Activated CD8-positive, alpha-beta T cell treated with anti-CD3 and anti-CD28 coated beads, Interleukin-2, amount 10 ng/mL, durations not matched to agents 7 days and 5 days (primary cell): ENCODE results near the gene PYY. TPM values are rescaled to one million over a fixed set of nuclear protein-coding genes. Genes with fewer than 3 reads are reported as not detected.
A peak's percentile ranks its signal among the peaks of the same experiment; 100 is the strongest.
"Not testable (repeated sequence)": the region's sequence is repeated elsewhere in the genome, so short reads cannot be mapped to it uniquely, and the experiment has no call there.

Experiments used
- ATAC-seq: fragments of 150-1000 bp; cut with Tn5 transposase; one replicate; pipeline ENCODE4 v1.10.0; 2021; ENCODE audit warnings: moderate library complexity
- CTCF ChIA-PET: fragments of 350-600 bp; sonication (Branson Sonifier 250); formaldehyde crosslinking; loops from one replicate; lab custom pipeline; 2021; ENCODE audit warnings: antibody characterized with exemption; lab: Charles Lee
- POLR2A ChIA-PET: fragments of 350-600 bp; sonication (Branson Sonifier 250); formaldehyde crosslinking; loops from one replicate; lab custom pipeline; 2021; ENCODE audit warnings: antibody characterized with exemption; lab: Charles Lee
- DNase-seq: peaks from one replicate; pipeline ENCODE4 v3.0.0-alpha.2; 2020
- H3K27ac Mint-ChIP-seq: one replicate; pipeline ENCODE4 v1.8.0; 2021; ENCODE audit warnings: mild to moderate bottlenecking, mixed read lengths
- H3K27me3 Mint-ChIP-seq: one replicate; pipeline ENCODE4 v1.8.0; 2021; ENCODE audit warnings: low read depth, mixed read lengths
- H3K36me3 Mint-ChIP-seq: one replicate; pipeline ENCODE4 v1.8.0; 2021; ENCODE audit warnings: low read depth, mixed read lengths
- H3K4me1 Mint-ChIP-seq: one replicate; pipeline ENCODE4 v1.8.0; 2021; ENCODE audit warnings: low read depth, mixed read lengths
- H3K4me3 Mint-ChIP-seq: one replicate; pipeline ENCODE4 v1.8.0; 2021; ENCODE audit warnings: mild to moderate bottlenecking, mixed read lengths
- H3K9me3 Mint-ChIP-seq: one replicate; pipeline ENCODE4 v1.8.0; 2022; ENCODE audit warnings: mixed read lengths; ENCODE audit not compliant: insufficient read depth
- total RNA-seq, 2 experiments: library from RNA; stranded (reverse); gene quantifications; one replicate each; pipeline ENCODE4 v1.2.3, GENCODE V29; 2021

The PYY gene
- total RNA-seq, 2 experiments from 2014 or later, result not detected

DNA sequence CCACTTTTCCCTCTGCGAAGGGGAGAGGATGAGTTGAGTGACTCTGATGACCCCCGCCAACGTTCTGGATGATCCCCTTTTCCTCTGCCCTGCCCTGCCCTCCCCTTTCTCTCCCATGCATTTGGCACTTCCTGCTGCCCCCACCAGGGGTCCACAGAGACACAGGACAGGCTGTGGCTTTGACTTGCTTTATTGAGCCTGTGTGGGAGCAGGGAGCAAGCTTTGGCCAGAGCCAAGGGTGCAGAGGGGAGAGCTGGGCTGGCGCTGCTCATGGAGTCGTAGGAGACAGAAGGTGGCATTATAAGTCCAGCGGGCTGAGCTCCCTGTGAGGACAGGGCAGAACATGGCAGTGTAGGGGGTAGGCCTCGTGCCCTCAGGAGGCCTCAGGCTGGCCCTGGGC, 13.1 kb downstream of the PYY start:
- ChIA-PET CTCF (interaction anchor here (1.1 to 1.2 kb wide), 2 partner anchors 15 to 30 kb away, joined by 7 read pairs; no protein-coding TSS in a partner anchor), POLR2A (no interaction called here)
- no peaks in the 10 kb centered on the region for H3K36me3 Mint-ChIP-seq
- peaks cover 19% of the 10 kb centered on the region for H3K27me3 Mint-ChIP-seq
- DNase-seq (peak; percentile 37), ATAC-seq (no peak)
- H3K27ac Mint-ChIP-seq, result no peak overlapping the region
- no peak overlapping the region for H3K4me3 Mint-ChIP-seq
- peaks cover 11% of the 10 kb centered on the region for H3K4me1 Mint-ChIP-seq
- H3K9me3 Mint-ChIP-seq, result no peaks in the 10 kb centered on the region

DNA sequence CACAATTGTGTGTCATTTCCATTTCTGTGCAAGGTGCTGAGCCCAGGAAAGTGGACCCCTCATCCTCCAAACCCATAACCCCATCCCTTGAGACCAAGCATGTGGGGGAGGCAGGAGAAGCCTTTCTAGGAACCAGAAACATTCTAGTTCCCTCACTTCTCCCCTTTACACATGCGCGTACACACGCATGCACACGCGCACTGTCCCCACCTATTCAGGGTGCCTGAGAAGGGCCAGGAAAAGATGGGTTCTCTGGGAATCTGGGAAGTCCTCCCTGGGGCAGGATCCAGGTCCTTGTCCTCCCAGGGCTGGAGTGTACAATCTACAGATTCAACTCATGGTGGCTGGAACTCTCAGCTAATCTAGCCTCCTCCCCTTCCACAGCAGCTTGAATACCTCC, 13.9 kb downstream of the PYY start:
- POLR2A ChIA-PET, result no interaction called here
- Mint-ChIP-seq H3K27ac (no peak overlapping the region), H3K4me1 (peaks cover 11% of the 10 kb centered on the region)

GRCh38 chr17:43939452-43939851, 14.3 kb downstream of the PYY start:
- ATAC-seq, H3K27ac Mint-ChIP-seq, DNase-seq, H3K36me3 Mint-ChIP-seq, H3K9me3 Mint-ChIP-seq, H3K4me3 Mint-ChIP-seq, POLR2A ChIA-PET: not testable (repeated sequence)
- CTCF ChIA-PET, result interaction anchor here (0.8 to 1.2 kb wide), 3 partner anchors 14 to 31 kb away, joined by 3 to 7 read pairs (median 7); no protein-coding TSS in a partner anchor
- H3K4me1 Mint-ChIP-seq, result peaks cover 11% of the 10 kb centered on the region
- peaks cover 17% of the 10 kb centered on the region for H3K27me3 Mint-ChIP-seq

More for the DNA sequence above, 13.9 kb downstream of the PYY start:
- ATAC-seq (no peak), DNase-seq (no peak)
- H3K4me3 Mint-ChIP-seq, result no peak overlapping the region
- CTCF ChIA-PET, result interaction anchor here (0.8 to 1.2 kb wide), 3 partner anchors 14 to 31 kb away, joined by 3 to 7 read pairs (median 7); no protein-coding TSS in a partner anchor
- H3K9me3 Mint-ChIP-seq, result no peaks in the 10 kb centered on the region
- H3K36me3 Mint-ChIP-seq, result no peaks in the 10 kb centered on the region
- peaks cover 17% of the 10 kb centered on the region for H3K27me3 Mint-ChIP-seq

GRCh38 chr17:43938838-43939182, 14.9 kb downstream of the PYY start:
- Mint-ChIP-seq H3K27me3 (peaks cover 17% of the 10 kb centered on the region), H3K36me3 (no peaks in the 10 kb centered on the region), H3K4me3 (no peak overlapping the region), H3K4me1 (peaks cover 8% of the 10 kb centered on the region), H3K27ac (no peak overlapping the region), H3K9me3 (no peaks in the 10 kb centered on the region)
- no peak for ATAC-seq
- POLR2A ChIA-PET, result no interaction called here
- CTCF ChIA-PET, result interaction anchor here (1.0 to 1.1 kb wide), 2 partner anchors 13 to 29 kb away, joined by 4 to 5 read pairs; no protein-coding TSS in a partner anchor
- no peak for DNase-seq

DNA sequence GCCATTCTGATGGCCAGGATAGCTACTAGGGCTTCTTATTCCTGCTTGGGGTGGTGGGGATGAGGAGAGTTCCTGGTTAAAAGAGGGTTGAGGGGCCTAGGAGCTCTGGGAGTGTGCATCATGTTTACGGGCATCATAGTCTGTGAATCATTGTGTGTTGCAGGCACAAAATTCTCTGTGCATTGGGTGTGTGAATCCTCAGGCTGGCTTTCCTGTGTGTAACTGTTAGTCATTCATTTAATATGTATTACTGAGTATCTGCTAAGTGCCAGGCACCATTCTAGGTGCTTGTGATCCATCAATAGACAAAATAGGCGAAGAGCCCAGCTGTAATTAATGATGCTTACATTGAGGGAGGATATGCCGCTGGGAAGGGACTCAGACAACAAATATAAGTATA, 17.3 kb downstream of the PYY start:
- Mint-ChIP-seq H3K9me3 (no peaks in the 10 kb centered on the region), H3K27ac (no peak overlapping the region), H3K4me1 (peaks cover 8% of the 10 kb centered on the region), H3K4me3 (no peak overlapping the region), H3K27me3 (peaks cover 17% of the 10 kb centered on the region), H3K36me3 (no peaks in the 10 kb centered on the region)
- ATAC-seq (no peak), DNase-seq (no peak)
- CTCF ChIA-PET, result no interaction called here
- POLR2A ChIA-PET, result no interaction called here

DNA sequence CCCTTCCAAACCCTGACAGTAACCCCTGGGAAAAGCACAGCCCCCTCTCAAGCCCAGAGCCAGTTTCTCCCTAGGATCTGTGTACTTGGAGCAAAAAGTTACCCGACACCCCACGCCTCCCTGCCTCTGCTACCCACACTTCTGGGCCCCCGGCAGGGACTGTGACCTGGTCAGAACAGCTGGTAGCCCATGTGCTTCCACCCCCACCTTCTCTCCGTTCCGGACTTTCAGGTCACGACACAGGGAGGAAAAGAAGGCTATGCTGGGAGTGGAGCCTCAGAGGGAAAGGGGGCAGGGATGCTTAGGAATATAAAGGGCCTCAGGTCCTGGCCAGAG, 17.8 kb downstream of the PYY start:
- Mint-ChIP-seq H3K4me3 (no peak overlapping the region), H3K27me3 (peaks cover 17% of the 10 kb centered on the region), H3K4me1 (peaks cover 8% of the 10 kb centered on the region), H3K36me3 (no peaks in the 10 kb centered on the region), H3K9me3 (no peaks in the 10 kb centered on the region), H3K27ac (no peak overlapping the region)
- ATAC-seq, result no peak
- CTCF ChIA-PET, result interaction anchor here (1.1 kb wide), 1 partner anchor 11 kb away, joined by 3 read pairs; no protein-coding TSS in a partner anchor
- POLR2A ChIA-PET, result no interaction called here
- no peak for DNase-seq

- Mint-ChIP-seq H3K27me3 (peaks cover 17% of the 10 kb centered on the region), H3K9me3 (no peaks in the 10 kb centered on the region), H3K27ac (no peak overlapping the region), H3K36me3 (no peaks in the 10 kb centered on the region), H3K4me1 (peaks cover 8% of the 10 kb centered on the region), H3K4me3 (no peak overlapping the region)
- ATAC-seq, result no peak
- ChIA-PET CTCF (interaction anchor here (1.1 to 2.2 kb wide), 2 partner anchors 8 to 11 kb away, joined by 3 to 9 read pairs; no protein-coding TSS in a partner anchor), POLR2A (no interaction called here)
- no peak for DNase-seq
These were observed 18.4 kb downstream of the PYY start for GRCh38 chr17:43935204-43935925.

DNA sequence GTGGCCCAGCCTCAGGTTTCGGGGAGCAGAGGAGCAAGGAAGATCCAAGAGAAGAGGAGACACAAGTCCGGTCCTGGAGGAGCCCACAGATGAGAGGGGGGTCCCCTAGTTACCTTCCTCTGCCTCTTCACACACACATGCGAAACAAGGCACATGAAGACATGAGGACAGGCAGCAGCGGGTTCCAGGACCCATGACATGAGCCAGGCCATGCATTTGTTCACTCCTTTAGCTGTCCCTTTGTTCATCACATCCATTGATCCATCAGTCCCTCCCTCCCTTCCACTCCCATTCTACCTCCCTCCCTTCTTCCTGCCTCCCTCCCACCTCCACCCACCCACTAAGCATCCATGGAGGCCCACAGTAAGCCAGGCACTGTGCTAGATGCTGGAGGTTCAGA, 20.8 kb downstream of the PYY start:
- DNase-seq, result no peak
- no peak overlapping the region for H3K27ac Mint-ChIP-seq
- H3K4me3 Mint-ChIP-seq, result no peak overlapping the region
- H3K4me1 Mint-ChIP-seq, result peaks cover 12% of the 10 kb centered on the region
- ChIA-PET CTCF (no interaction called here), POLR2A (no interaction called here)
- no peaks in the 10 kb centered on the region for H3K36me3 Mint-ChIP-seq
- ATAC-seq, result no peak
- H3K9me3 Mint-ChIP-seq, result no peaks in the 10 kb centered on the region
- peaks cover 4% of the 10 kb centered on the region for H3K27me3 Mint-ChIP-seq

- Mint-ChIP-seq H3K9me3 (no peaks in the 10 kb centered on the region), H3K4me3 (no peak overlapping the region), H3K36me3 (no peaks in the 10 kb centered on the region), H3K27ac (no peak overlapping the region), H3K27me3 (peaks cover 2% of the 10 kb centered on the region), H3K4me1 (peaks cover 15% of the 10 kb centered on the region)
- no peak for ATAC-seq
- CTCF ChIA-PET, result interaction anchor here (2.7 kb wide), 1 partner anchor 22 kb away, joined by 10 read pairs; no protein-coding TSS in a partner anchor
- DNase-seq, result no peak
- POLR2A ChIA-PET, result no interaction called here
These were observed 21.4 kb downstream of the PYY start for GRCh38 chr17:43932357-43932756.

- Mint-ChIP-seq H3K36me3 (no peaks in the 10 kb centered on the region), H3K27ac (no peak overlapping the region), H3K27me3 (peaks cover 5% of the 10 kb centered on the region), H3K4me3 (no peak overlapping the region), H3K4me1 (peaks cover 22% of the 10 kb centered on the region), H3K9me3 (no peaks in the 10 kb centered on the region)
- POLR2A ChIA-PET, result no interaction called here
- ATAC-seq (no peak), DNase-seq (no peak)
- CTCF ChIA-PET, result interaction anchor here (1.1 to 2.7 kb wide), 2 partner anchors 13 to 21 kb away, joined by 6 to 10 read pairs; no protein-coding TSS in a partner anchor
These were observed 22.6 kb downstream of the PYY start for GRCh38 chr17:43931062-43931571.

DNA sequence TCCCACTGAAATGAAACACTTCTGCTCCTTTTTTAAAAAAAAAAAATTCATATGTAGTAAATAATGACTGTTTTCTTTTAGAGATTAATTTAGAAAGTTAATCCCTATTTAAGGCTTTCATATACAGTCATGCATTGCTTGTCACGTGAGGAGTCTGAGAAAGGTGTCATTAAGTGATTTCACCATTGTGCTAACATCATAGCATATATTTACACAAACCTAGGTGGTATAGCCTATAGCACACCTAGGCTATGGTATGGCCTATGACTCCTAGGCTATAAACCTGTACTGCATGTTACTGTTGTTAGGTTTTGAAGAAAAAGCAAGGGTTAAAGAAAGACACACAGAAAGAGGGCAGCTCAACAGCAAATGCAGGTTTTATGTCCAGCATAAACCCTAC, 25.1 kb downstream of the PYY start:
- no peak overlapping the region for H3K27ac Mint-ChIP-seq
- peaks cover 9% of the 10 kb centered on the region for H3K27me3 Mint-ChIP-seq
- DNase-seq (no peak), ATAC-seq (no peak)
- POLR2A ChIA-PET, result no interaction called here
- peaks cover 33% of the 10 kb centered on the region for H3K4me1 Mint-ChIP-seq
- no peak overlapping the region for H3K4me3 Mint-ChIP-seq
- no peaks in the 10 kb centered on the region for H3K36me3 Mint-ChIP-seq
- H3K9me3 Mint-ChIP-seq, result no peaks in the 10 kb centered on the region
- CTCF ChIA-PET, result interaction anchor here (0.6 to 1.2 kb wide), 8 partner anchors 9 to 535 kb away, joined by 3 to 16 read pairs (median 3); partner anchors contain the start of gene PPY

DNA sequence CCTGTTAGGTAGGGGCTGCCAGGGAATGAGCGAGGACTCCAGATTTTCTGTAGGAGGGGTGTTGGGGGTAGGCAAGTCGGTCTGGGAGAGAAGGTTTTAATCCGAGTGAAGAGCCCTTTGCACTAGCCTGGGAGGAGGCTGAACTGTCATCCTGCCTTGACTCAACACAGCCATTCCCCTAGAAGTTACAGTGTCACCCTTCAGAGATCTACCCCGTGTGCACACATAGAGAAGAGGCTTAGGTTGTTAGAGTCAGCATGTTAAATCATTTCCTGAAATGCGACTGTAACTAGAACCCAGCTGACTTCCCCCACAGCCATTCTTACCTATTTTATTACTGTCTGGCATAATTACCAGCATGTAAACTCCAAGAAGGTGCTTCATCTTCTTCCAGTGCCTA, 25.8 kb downstream of the PYY start:
- H3K36me3 Mint-ChIP-seq, DNase-seq, H3K9me3 Mint-ChIP-seq, POLR2A ChIA-PET: not testable (repeated sequence)
- H3K4me1 Mint-ChIP-seq, result peaks cover 33% of the 10 kb centered on the region
- peak overlapping the region; percentile 76 for H3K27ac Mint-ChIP-seq
- CTCF ChIA-PET, result interaction anchor here (0.6 to 1.2 kb wide), 7 partner anchors 9 to 50 kb away, joined by 3 to 16 read pairs (median 3); partner anchors contain the start of gene PPY
- peaks cover 12% of the 10 kb centered on the region for H3K27me3 Mint-ChIP-seq
- H3K4me3 Mint-ChIP-seq, result peak overlapping the region; percentile 60
- ATAC-seq, result peak; percentile 76
